Limb (tissue), 2 donors: Measurements from ENCODE around the gene CTBP1.

Experiments
- DNase-seq, 2 donors: peaks; one replicate each; pipeline ENCODE4 v3.0.0-alpha.2; 2016; ENCODE audit errors: extremely low spot score in 2 of 2

CTBP1 gene

DNA sequence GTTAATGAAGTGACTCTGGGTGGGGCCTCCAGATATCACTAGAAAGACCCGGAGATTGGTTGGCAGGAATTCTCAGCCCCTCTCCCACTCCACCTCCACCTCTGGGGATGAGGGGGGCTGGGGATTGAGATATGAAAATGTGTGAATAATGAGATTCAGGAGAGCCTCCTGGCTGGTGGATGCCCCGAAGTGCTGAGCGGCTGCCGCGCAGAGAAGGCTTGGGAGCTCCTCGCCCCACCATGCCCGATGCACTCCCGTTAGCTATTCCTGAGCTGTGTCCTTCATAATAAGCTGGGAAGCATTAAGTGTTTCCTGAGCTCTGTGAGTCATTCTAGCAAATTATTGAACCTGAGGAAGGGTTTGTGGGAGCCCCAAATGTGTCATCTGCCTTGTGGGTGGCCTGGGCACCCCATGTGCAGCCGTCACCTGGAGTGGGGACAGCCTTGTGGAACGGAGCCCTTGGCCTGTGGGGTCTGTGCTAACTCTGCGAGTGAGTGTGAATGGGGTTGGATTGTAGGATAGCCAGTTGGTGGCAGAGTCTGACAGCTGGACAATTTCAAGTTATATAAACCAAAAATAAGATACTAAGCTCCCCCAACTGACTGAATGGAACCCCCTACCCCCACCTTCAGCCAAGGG lies 36.3 kb upstream of the CTBP1 start:
- DNase-seq: no peak

DNA sequence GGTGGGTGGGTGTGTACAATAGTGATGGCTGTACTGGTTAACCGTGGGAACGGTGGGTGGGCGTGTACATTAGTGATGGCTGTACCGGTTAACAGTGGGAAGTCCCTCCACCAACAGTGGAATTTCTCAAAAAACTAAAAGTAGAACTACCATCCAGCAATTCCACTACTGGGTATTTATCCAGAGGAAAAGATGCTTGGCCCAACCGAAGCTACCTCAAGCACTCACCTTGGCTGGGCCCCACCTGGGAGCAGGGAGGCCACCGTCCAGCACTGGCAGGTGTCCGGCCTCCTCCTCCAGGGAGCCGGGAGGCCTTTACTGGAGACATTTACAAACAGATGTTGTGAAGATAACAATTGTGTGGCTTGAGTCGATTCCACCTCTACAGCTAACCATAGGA lies 34.8 kb upstream of the CTBP1 start:
- no peak for DNase-seq

DNA sequence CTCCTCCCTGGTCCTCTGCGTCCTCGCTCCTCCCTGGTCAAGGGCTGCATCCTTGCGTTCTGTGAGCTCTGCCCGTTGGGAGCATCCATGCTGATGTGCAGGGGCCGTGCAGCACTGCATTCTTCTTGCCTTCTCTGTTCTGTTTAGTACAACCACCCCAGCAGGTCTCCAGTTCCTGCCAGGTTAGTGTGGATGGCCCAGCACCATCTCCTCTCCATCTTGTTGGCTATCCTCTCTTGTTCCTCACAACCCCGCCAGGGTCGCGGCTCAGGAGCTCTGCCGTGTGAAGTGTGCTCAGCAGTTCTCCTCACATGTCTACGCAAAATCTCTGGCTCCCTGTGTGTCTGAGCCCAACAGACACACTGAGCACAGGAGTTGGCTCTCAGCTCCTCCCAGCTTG lies 30.3 kb upstream of the CTBP1 start:
- no peak for DNase-seq

DNA sequence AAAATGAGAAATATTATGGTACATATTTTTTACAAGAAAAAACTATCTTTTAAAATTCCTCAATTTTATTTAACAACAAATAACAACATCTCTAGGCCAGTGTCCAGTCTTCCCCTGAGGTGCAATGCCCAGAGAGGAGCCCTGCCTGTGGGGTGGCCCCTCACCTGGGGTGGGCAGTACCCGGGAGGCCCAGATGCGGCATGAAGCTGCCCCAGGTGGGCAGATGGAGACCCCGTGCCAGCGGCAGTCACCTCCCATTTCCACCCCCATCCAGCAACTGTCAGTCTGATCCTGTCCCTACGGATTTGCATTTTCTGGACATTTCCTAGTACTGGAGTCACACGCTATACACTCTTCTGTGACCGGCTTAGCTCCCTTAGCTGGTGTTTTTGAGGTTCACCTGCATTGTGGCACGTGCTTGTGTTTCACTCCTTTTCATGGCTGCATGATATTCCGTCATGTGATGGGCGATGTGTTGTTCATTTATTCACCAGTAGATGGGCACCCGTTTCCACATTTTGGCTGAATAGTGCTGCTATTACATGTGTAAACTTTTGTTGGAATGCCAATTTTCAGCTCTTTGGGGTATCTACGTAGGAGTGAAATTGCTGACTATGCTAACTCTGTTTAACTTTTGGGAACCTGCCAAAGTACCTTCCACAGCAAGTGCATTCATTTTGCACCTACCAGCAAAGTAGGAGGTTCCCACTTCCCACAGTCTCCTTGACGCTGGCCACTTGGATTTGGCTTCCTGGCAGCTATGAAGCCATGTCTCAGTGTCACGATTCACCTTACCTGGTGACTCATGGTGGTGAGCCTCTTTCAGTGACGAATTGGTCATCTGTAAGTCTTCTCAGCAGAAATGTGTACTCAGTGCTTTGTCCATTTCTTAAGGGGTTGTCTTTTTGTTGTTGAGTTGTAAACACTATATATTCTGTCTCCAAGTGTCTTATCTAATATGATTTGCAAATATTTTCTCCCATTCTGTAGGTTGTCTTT lies 29.0 kb upstream of the CTBP1 start:
- DNase-seq: no peak

DNA sequence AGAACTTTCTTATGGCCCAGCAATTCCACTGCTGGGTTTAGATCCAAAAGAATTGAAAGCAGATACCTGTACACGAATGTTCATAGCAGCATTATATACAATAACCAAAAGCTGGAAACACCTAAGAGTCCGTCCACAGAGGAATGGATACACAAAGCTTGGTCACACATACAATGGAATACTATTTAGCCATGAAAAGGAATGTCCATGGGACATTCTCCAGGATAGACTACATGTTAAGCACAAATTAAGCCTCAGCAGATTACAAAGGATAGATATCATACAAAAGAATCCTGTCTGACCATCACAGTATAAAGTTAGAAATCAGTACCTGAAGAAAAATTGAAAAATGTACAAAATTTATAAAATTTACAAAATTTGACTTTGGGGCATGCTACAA lies 28.1 kb upstream of the CTBP1 start:
- DNase-seq: no peak

DNA sequence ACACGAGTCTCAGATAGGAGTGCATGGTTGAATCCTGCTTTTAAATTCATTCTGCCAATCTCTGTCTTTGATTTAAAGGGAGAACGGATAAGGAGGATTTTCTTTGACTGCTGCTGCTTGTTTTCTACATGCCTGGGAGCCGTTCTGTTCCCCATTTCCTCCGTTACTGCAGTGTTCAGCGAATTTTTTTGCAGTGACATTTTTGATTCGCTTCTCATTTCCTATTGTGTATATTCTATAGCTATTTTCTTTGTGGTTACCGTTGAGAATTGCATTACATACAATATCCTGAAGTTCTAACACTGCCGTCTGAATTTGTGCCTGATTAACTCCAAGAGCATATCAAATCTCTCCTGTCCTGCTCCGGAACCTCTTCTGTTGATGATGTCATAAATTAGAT lies 25.9 kb upstream of the CTBP1 start:
- DNase-seq: no peak

DNA sequence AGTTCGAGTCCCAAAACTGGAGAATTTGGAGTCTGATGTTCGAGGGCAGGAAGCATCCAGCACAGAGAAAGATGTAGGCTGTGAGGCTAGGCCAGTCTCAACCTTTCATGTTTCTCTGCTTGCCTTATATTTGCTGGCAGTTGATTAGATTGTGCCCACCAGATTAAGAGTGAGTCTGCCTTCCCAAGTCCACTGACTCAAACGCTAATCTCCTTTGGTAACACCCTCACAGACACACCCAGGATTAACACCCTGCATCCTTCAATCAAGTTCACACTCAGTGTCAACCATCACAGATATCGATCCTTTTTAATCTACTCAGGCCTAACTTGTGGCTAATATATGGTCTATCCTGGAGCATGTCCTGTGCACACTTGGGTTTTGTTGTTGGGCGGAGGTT lies 22.8 kb upstream of the CTBP1 start:
- no peak for DNase-seq

DNA sequence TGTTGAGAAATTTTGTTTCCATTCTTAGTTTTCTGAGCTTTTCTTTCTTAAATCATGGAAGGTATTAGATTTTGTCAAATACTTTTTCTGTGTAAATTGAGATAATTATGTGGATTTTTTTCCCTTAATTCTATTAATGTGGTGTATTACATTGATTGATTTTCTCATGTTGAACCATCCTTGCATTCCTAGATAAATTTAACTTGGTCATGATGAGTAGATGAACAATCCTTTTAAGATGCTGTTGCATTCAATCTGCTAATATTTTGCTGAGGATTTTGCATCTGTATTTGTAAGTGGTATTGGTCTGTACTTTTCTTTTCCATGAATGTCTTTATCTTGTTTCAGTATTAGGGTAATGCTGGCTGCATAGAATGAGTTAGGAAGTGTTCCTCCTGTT lies 20.3 kb upstream of the CTBP1 start:
- DNase-seq: no peak

DNA sequence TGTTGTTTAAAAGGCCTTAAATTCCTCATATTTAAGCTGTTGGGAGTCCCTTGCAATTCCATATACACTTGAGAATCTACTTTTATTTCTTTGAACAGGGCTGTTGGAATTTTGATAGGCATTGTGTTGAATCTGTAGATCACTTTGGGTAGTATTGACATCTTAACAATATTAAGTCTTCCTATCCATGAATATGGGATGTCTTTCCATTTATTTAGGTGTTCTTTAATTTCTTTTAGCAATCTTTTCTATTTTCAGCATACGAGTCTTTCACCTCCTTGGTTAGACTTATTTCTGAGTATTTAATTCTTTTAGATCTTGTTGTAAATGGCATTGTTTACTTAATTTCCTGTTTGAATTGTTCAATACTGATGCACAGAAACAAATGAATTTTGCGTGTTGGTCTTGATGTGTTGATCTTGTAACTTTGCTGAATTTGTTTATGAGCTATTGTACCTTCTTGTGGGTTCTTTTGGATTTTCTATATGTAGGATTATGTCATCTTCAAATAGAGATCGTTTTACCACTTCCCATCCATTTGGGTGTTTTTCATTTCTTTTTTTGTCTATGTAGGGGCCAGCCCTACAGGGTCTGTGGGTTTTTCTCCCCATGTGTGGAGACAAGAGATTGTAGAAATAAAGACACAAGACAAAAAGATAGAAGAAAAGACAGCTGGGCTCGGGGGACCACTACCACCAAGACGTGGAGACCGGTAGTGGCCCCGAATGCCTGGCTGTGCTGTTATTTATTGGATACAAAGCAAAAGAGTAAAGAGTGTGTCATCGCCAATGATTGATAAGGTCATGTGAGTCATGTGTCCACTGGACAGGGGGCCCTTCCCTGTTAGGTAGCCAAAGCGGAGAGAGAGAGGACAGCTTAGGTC lies 18.2 kb upstream of the CTBP1 start:
- DNase-seq: no peak

DNA sequence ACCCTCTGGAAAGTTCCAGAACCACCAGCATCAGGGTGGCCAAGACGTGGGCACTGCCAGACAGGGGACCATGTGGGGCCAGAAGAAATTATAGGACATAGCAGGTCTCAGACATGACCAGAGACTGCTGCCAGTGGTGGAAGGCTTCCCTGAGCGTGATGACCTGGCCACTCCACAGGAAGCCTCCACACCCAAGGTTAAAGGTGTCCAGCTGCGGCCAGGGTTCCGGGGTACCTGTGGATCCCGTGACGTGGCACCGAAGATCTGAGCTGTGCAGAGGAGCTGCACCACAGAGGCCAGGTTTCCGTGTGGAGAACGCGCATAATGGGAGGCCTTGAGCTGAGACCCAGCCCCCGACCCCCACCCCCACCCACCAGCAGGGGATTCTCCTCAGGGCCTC lies 16.4 kb upstream of the CTBP1 start:
- DNase-seq: no peak

DNA sequence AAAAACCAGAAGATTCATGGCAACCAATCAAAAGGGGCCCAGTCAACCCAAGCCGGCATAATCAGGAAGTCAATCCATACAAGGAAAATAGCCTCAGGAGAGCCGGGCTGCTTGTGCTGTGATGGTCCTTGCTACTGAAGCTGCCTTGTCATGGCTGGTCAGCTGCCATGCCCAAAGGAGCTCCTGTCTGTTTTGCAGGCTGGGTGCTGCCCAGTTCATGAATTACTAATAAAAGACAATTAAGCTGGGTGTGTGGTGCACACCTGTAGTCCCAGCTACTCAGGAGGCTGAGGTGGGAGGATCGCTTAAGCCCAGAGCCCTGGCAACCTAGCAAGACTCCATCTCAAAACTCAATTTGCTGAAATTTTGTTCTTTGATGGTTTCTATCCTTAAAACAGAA lies 16.0 kb upstream of the CTBP1 start:
- no peak for DNase-seq

DNA sequence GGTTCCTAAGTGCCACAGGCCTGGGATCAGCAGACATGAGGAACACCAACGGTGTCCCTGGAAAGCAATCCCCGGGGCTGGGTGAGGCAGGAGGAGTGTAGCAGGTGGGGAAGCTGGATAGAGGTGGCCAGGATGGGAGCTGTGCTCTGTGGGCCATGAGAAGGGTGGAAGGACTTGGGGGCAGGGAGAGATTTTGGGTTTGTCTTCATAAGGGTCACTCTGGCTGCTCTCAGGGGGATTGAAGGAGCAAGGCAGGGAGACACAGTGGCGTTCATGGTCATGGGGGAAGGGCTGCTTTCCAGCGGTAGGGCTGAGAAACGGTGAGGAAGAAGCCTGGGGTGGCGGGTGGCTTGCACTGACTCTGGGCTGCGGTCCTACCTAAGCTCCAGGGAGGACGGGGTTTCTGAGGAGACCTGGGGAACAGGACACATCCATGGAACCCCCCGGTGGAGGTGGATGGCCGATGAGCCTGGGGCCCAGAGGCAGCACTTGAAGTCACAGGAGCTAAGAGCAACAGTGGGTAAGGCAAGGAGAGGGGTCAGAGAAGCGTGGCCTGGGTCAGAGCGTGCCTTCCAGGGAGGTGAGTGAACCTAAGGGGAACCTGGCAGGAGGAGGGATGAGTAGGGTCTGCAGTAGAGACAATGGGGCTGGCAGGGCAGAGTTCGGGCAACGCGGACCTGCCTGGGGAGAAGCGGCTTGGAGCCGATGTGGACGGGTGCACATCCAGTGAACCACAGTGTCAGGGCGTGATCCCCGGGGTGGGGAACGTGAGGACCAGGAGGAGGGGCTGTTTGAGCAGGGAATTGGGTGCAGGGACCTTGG lies 12.4 kb upstream of the CTBP1 start:
- no peak for DNase-seq

DNA sequence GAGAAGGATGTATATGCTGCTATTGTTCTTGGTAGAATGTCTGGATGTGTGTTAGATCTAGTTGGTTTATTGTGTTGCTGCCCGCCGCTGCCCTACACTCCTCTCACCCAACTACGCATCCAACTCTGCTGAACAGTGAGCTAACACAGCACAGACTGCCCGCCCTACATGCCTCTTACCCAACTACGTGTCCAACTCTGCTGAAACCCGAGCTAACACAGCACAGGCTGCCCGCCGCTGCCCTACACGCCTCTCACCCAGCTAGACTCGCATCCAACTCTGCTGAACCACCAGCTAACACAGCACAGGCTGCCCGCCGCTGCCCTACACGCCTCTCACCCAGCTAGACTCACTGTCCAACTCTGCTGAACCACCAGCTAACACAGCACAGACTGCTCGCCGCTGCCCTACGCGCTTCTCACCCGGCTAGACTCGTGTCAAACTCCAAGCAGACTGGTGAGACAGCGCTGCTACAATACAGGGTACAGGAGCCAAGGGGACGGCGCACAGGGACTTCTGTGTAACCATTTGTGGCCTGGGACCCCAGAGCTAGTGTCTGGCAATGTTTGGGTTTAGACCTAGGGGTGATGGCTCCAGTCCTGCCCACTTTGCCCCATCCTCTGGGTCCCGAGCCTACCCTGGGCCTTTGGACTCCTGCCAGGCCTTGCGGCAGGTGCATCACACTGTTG lies 11.6 kb upstream of the CTBP1 start:
- no peak for DNase-seq

DNA sequence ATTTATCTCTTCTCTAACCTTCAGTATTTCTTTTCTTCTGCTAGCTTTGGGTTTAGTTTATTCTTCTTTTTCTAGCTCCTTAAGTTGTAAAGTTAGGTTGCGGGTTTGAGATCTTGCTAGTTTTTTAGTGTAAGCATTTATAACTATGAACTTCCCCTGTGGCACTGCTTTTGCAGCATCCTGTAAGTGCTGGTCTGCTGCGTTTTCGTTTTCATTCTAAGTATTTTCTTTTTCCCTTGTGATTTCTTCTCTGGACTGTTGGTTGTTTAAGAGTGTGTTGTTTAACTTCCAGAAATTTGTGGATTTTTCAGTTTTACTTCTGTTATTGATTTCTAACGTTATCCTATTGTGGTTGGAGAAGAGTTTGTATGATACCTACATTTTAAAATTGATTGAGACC lies 11.0 kb upstream of the CTBP1 start:
- no peak for DNase-seq

DNA sequence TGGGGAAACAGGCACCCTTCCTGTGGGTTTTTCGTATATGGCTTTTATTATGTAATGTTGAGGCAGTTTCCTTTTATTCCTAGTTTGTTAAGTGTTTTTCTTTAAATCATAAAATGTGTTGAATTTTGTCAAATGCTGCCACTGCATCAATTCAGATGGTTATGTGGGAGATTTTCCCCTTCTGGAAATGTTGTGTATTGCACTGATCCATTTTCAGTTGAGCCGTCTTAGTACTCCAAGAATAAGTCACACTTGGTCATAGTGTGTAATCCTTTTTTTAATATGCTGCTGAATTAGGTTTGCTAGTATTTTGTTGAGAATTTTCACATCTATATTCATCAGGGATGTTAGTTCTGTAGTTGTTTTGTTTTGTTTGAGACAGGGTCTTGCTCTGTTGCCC lies 9.5 kb upstream of the CTBP1 start:
- DNase-seq: no peak

DNA sequence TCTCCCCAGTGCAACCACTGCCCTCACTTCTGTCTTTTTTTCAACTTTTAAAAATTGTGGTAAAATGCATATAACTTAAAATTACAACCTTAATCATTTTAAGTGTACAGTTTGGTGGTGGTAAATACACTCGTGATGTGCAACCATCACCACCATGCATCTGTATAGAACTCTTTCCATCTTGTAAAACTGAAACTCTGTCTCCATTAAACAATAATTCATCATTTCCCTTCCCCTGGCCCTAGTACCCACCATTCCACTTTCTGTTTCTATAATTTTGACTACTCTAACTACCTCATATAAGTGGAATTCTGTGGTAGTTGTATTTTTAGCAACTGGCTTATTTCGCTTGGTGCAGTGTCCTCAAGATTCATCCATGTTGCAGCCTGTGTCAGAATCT lies 6.8 kb upstream of the CTBP1 start:
- DNase-seq: no peak

DNA sequence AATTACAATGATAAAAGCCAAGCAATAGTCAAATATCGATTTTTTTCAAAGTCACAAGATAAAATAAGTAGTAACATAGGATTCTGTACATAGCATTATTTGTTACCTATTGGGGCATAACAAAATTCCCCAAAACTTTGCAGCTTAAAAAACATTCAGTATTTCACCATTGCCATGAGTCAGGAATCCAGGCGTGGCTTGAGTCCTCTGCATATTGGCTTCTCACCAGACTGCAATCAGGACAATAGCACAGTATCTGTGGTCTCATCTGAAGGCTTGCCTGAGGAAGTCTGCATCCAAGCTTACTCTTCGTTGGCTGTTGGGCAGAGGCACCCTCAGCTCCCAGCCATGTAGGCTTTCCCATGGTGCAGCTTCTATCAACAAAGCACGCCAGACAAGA lies 6.2 kb upstream of the CTBP1 start:
- no peak for DNase-seq

DNA sequence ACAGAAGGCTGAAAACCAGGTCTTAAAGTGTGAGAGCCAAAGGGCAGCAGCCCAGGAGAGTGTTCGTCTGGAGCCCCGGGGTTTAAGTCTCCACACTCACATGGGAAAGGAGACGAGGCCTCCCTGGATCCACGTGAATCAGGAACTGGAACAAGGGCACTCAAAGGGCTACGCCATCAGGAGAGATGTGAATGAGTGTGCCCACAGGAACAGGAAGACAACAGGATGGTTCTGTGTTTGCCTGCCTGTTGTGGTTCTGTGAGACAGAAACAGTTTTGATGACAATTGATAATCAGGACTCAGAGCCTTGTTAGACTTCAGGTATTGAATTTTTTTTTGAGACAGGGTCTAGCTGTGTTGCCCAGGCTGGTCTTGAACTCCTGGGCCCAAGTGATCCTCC lies 4.9 kb upstream of the CTBP1 start:
- no peak for DNase-seq

DNA sequence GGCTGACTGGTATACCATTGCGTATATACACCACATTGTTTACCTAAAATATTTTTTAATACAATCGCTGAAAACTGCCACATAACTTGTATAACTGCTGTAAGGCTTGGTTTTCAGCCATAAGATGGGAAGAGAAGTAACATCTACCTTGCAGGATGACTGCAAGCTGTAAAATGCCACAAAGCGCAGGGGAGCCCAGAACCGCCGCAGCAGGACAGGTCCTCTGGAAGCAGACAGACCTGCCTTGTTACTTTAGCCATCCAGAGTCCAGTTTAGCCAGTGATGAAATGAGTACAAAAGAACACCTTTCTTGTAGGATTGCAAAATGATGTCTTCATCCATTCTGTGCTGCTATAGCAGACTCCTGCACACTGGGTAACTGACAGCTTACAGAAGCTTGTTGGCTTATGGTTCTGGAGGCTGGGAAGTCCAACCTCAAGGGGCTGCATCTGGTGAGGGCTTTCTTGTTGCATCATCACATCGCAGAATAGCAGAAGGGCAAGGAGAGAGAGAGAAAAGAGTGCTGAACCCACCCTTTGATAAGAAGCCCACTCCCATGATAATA lies 4.1 kb upstream of the CTBP1 start:
- DNase-seq: no peak

DNA sequence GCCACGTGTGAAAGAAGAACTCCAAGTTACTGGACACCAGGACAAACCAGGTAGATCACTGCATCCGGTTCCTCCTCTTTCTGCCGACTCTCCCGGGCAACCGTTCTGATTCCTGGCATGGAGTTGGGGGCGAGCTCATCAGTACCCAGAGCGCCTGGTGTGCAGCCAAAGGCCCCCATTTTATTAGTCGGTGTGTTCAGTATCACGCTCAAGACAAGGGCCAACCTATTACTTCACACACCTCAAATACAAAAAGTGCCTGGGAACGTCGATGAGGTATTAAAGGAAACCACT lies 2.8 kb upstream of the CTBP1 start:
- DNase-seq: no peak
